H9 (cell line): Measurements from ENCODE around the gene DUOX1. TPM values are rescaled to one million over a fixed set of nuclear protein-coding genes. Genes with fewer than 3 reads are reported as not detected.

Source experiments
- DNase-seq: peaks from one replicate; pipeline ENCODE4 v3.0.0-alpha.2; 2017
- H2AFZ ChIP-seq: one replicate; pipeline ENCODE4 v1.6.1; 2013; ENCODE audit warnings: mild to moderate bottlenecking, low read length, control low read depth, moderate library complexity
- H2AK5ac ChIP-seq: 2 replicates; pipeline ENCODE4 v1.6.1; 2013; ENCODE audit warnings: low read length, control low read depth, mixed read lengths; ENCODE audit not compliant: insufficient read length
- H2BK120ac ChIP-seq: one replicate; pipeline ENCODE4 v1.6.1; 2013; ENCODE audit warnings: low read depth, mild to moderate bottlenecking, low read length, control low read depth, inconsistent platforms; ENCODE audit not compliant: poor library complexity, severe bottlenecking
- H2BK12ac ChIP-seq: 2 replicates; pipeline ENCODE4 v1.6.1; 2013; ENCODE audit warnings: low read length, control low read depth, mixed read lengths, low read depth; ENCODE audit not compliant: insufficient read length
- H2BK15ac ChIP-seq: 2 replicates; pipeline ENCODE4 v1.6.1; 2013; ENCODE audit warnings: low read depth, low read length, control low read depth
- H2BK20ac ChIP-seq: one replicate; pipeline ENCODE4 v1.6.1; 2013; ENCODE audit warnings: low read depth, mild to moderate bottlenecking, low read length, control low read depth, inconsistent platforms; ENCODE audit not compliant: poor library complexity, severe bottlenecking
- H2BK5ac ChIP-seq: 2 replicates; pipeline ENCODE4 v1.6.1; 2013; ENCODE audit warnings: low read length, control low read depth, mixed read lengths; ENCODE audit not compliant: insufficient read length
- H3K14ac ChIP-seq: 2 replicates; pipeline ENCODE4 v1.6.1; 2013; ENCODE audit warnings: low read length, control low read depth; ENCODE audit not compliant: insufficient read depth
- H3K18ac ChIP-seq: 2 replicates; pipeline ENCODE4 v1.6.1; 2013; ENCODE audit warnings: low read depth, mild to moderate bottlenecking, mixed read lengths, low read length, control low read depth; ENCODE audit not compliant: insufficient read length
- H3K23ac ChIP-seq: 2 replicates; pipeline ENCODE4 v1.6.1; 2013; ENCODE audit warnings: low read length, control low read depth, mixed read lengths, low read depth; ENCODE audit not compliant: insufficient read length
- H3K23me2 ChIP-seq: 2 replicates; pipeline ENCODE4 v1.6.1; 2013; ENCODE audit warnings: low read depth, mild to moderate bottlenecking, mixed read lengths, low read length, control low read depth; ENCODE audit not compliant: insufficient read length, poor library complexity, severe bottlenecking
- H3K27ac ChIP-seq: 2 replicates; pipeline ENCODE4 v1.5.1; 2013; ENCODE audit warnings: low read length, control low read depth, mixed read lengths, low read depth; ENCODE audit not compliant: insufficient read length
- H3K27me3 ChIP-seq: 2 replicates; pipeline ENCODE4 v1.6.1; 2013; ENCODE audit warnings: low read length, control low read depth, inconsistent platforms; ENCODE audit not compliant: insufficient read depth
- H3K4ac ChIP-seq: 2 replicates; pipeline ENCODE4 v1.6.1; 2013; ENCODE audit warnings: low read depth, mild to moderate bottlenecking, control low read depth, inconsistent platforms, low read length, moderate library complexity
- H3K4me1 ChIP-seq: 2 replicates; pipeline ENCODE4 v1.6.1; 2013; ENCODE audit warnings: low read length, control low read depth, inconsistent platforms; ENCODE audit not compliant: insufficient read depth
- H3K4me2 ChIP-seq: 2 replicates; pipeline ENCODE4 v1.6.1; 2013; ENCODE audit warnings: low read length, control low read depth, mixed read lengths; ENCODE audit not compliant: insufficient read length, insufficient read depth
- H3K56ac ChIP-seq: 2 replicates; pipeline ENCODE4 v1.6.1; 2013; ENCODE audit warnings: low read depth, mild to moderate bottlenecking, mixed read lengths, low read length, control low read depth; ENCODE audit not compliant: insufficient read length
- H3K79me1 ChIP-seq: 2 replicates; pipeline ENCODE4 v1.6.1; 2013; ENCODE audit warnings: low read depth, mild to moderate bottlenecking, moderate library complexity, low read length, control low read depth, inconsistent platforms; ENCODE audit not compliant: insufficient read depth, poor library complexity, severe bottlenecking
- H3K79me2 ChIP-seq: 2 replicates; pipeline ENCODE4 v1.6.1; 2013; ENCODE audit warnings: low read length, control low read depth, inconsistent platforms; ENCODE audit not compliant: insufficient read depth
- H3K9ac ChIP-seq: 2 replicates; pipeline ENCODE4 v1.6.1; 2013; ENCODE audit warnings: low read length, control low read depth, mixed read lengths; ENCODE audit not compliant: insufficient read length; ENCODE audit errors: extremely low read depth
- H3K9me3 ChIP-seq: one replicate; pipeline ENCODE4 v1.6.1; 2013; ENCODE audit warnings: low read depth, low read length, inconsistent platforms; ENCODE audit not compliant: control insufficient read depth
- H3T11ph ChIP-seq: one replicate; pipeline ENCODE4 v1.6.1; 2013; ENCODE audit warnings: mild to moderate bottlenecking, low read length, control low read depth, inconsistent platforms
- H4K20me1 ChIP-seq: one replicate; pipeline ENCODE4 v1.6.1; 2013; ENCODE audit not compliant: control insufficient read depth, insufficient read length, insufficient read depth
- H4K5ac ChIP-seq: 2 replicates; pipeline ENCODE4 v1.6.1; 2013; ENCODE audit warnings: low read depth, mild to moderate bottlenecking, mixed read lengths, low read length, control low read depth; ENCODE audit not compliant: insufficient read length
- H4K8ac ChIP-seq: replicated peaks from 2 replicates; pipeline ENCODE4 v1.6.1; 2013; ENCODE audit warnings: low read length, control low read depth, mixed read lengths, low read depth; ENCODE audit not compliant: insufficient read length
- H4K91ac ChIP-seq: 2 replicates; pipeline ENCODE4 v1.6.1; 2013; ENCODE audit warnings: low read depth, mild to moderate bottlenecking, moderate library complexity, mixed read lengths, low read length, control low read depth; ENCODE audit not compliant: insufficient read length
- H3K27ac Mint-ChIP-seq, 3 experiments: 2 replicates in 2 of 3; 3 replicates in 1 of 3; pipeline ENCODE4 v1.8.0; 2020 to 2021; ENCODE audit warnings: mixed read lengths in 3 of 3, mild to moderate bottlenecking in 1 of 3, moderate library complexity in 1 of 3
- H3K27me3 Mint-ChIP-seq: 2 replicates; pipeline ENCODE4 v1.8.0; 2021; ENCODE audit warnings: low read depth, mild to moderate bottlenecking, moderate library complexity, mixed read lengths
- H3K36me3 Mint-ChIP-seq, 3 experiments: 2 replicates in 2 of 3; 3 replicates in 1 of 3; pipeline ENCODE4 v1.8.0; 2020 to 2021; ENCODE audit warnings: low read depth in 3 of 3, mixed read lengths in 3 of 3; ENCODE audit not compliant: insufficient read depth in 1 of 3
- H3K4me1 Mint-ChIP-seq, 2 experiments: 2 replicates each; pipeline ENCODE4 v1.8.0; 2020; ENCODE audit warnings: mixed read lengths in 2 of 2
- H3K4me3 Mint-ChIP-seq, 2 experiments: 2 replicates in 1 of 2; 3 replicates in 1 of 2; pipeline ENCODE4 v1.8.0; 2020 to 2021; ENCODE audit warnings: mild to moderate bottlenecking in 2 of 2, mixed read lengths in 2 of 2, moderate library complexity in 1 of 2
- H3K9me3 Mint-ChIP-seq, 2 experiments: 2 replicates in 1 of 2; 3 replicates in 1 of 2; pipeline ENCODE4 v1.8.0; 2020; ENCODE audit warnings: mild to moderate bottlenecking in 2 of 2, mixed read lengths in 2 of 2, moderate library complexity in 1 of 2
- CTCF ChIP-seq: fragments of 200-600 bp; sonication (generic); conservative IDR thresholded peaks from 3 replicates; pipeline ENCODE4 v1.8.0; 2021; ENCODE audit warnings: antibody characterized with exemption, mild to moderate bottlenecking
- WGBS: extraction: QIAGEN DNeasy Blood & Tissue Kit; methylation state at CpG from one replicate; pipeline ENCODE4 v1.1.7; 2013; ENCODE audit warnings: missing lambda C conversion rate, low lambda C conversion rate, mixed read lengths; ENCODE audit not compliant: insufficient read length; ENCODE audit errors: extremely low coverage; 5-methylcytosine and 5-hydroxymethylcytosine counted together
- total RNA-seq: library from RNA; stranded (reverse); gene quantifications from 2 replicates; pipeline ENCODE4 v1.2.1, GENCODE V29; 2021

Gene DUOX1
- total RNA-seq, 1 experiment from 2014 or later = 2.6 TPM

GRCh38 chr15:45093013-45093412 is 36.8 kb upstream of the DUOX1 start:
- H3K79me1 ChIP-seq = no peaks in the 10 kb centered on the region
- no CpG with 5 or more reads among the region's 4 CpGs for WGBS
- H3K4me3 Mint-ChIP-seq = no peak overlapping the region

More at GRCh38 chr15:45093013-45093412, 36.8 kb upstream of the DUOX1 start:
- Histone ChIP-seq H3K9me3 (no peaks in the 10 kb centered on the region), H3K27ac (no peak overlapping the region), H3K56ac (no peak overlapping the region), H2BK5ac (no peak overlapping the region), H3T11ph (no peak overlapping the region), H3K79me2 (no peaks in the 10 kb centered on the region), H4K5ac (no peak overlapping the region), H2BK15ac (no peak overlapping the region), H2BK12ac (no peak overlapping the region), H3K4me1 (no peaks in the 10 kb centered on the region), H2BK20ac (no peak overlapping the region), H3K23me2 (no peaks in the 10 kb centered on the region), H3K23ac (no peak overlapping the region), H2AFZ (no peak overlapping the region), H4K8ac (no peak overlapping the region), H3K9ac (no peak overlapping the region), H4K20me1 (no peaks in the 10 kb centered on the region), H3K14ac (no peak overlapping the region), H3K27me3 (no peaks in the 10 kb centered on the region), H3K4me2 (no peak overlapping the region), H4K91ac (no peak overlapping the region), H3K4ac (no peak overlapping the region), H2BK120ac (no peak overlapping the region), H3K18ac (no peak overlapping the region), H2AK5ac (no peak overlapping the region)
- H3K27me3 Mint-ChIP-seq = peaks cover 19% of the 10 kb centered on the region
- no peaks in the 10 kb centered on the region; a peak in 1 of 5 replicates for H3K9me3 Mint-ChIP-seq
- no peak for DNase-seq
- no peaks in the 10 kb centered on the region for H3K4me1 Mint-ChIP-seq
- H3K36me3 Mint-ChIP-seq = no peaks in the 10 kb centered on the region; a peak in 1 of 7 replicates
- no peak for TF ChIP-seq CTCF
- no peak overlapping the region for H3K27ac Mint-ChIP-seq
